Brain microvascular endothelial cell (primary cell): Measurements from ENCODE around the gene ACOT6.
A peak's percentile ranks its signal among the peaks of the same experiment; 100 is the strongest.
"Not testable (repeated sequence)": the region's sequence is repeated elsewhere in the genome, so short reads cannot be mapped to it uniquely, and the experiment has no call there.

Source experiments
- DNase-seq: peaks from one replicate; pipeline ENCODE4 v3.0.0-alpha.2; 2020
- H3K27ac ChIP-seq: fragments of 250-450 bp; sonication (Bioruptor Pico); 2 replicates; pipeline ENCODE4 v1.5.1; 2020; ENCODE audit warnings: mild to moderate bottlenecking, moderate library complexity
- H3K27me3 ChIP-seq: fragments of 250-450 bp; sonication (Bioruptor Pico); replicated peaks from 2 replicates; pipeline ENCODE4 v1.5.1; 2020; ENCODE audit warnings: mild to moderate bottlenecking
- H3K36me3 ChIP-seq: fragments of 250-450 bp; sonication (Bioruptor Pico); replicated peaks from 2 replicates; pipeline ENCODE4 v1.5.1; 2020; ENCODE audit warnings: mild to moderate bottlenecking
- H3K4me3 ChIP-seq: 2 replicates; pipeline ENCODE4 v1.5.1; 2011; ENCODE audit warnings: low read depth, mild to moderate bottlenecking, control low read depth, low read length, moderate library complexity
- CTCF ChIP-seq: IDR thresholded peaks from 2 replicates; pipeline ENCODE4 v1.5.1; 2011; ENCODE audit warnings: low read depth, mild to moderate bottlenecking, moderate library complexity, low read length, control low read depth, inconsistent platforms; ENCODE audit errors: missing control alignments
- in situ Hi-C: cut with HindIII; loops from 2 replicates; pipeline ENCODE4 v1.10.0; 2017; ENCODE audit warnings: low sequenced_read_pairs, low pct_ligation_motif_present

ACOT6 gene

GRCh38 chr14:73588695-73589094 is 23.6 kb upstream of the ACOT6 start:
- no peaks in the 10 kb centered on the region for H3K27me3 ChIP-seq
- no peak for TF ChIP-seq CTCF
- H3K36me3 ChIP-seq: no peaks in the 10 kb centered on the region
- DNase-seq: no peak
- no peak overlapping the region for H3K4me3 ChIP-seq
- in situ Hi-C loops: no loop called here
- H3K27ac ChIP-seq: no peak overlapping the region

GRCh38 chr14:73589116-73589515 is 23.2 kb upstream of the ACOT6 start:
- Histone ChIP-seq H3K4me3 (no peak overlapping the region), H3K36me3 (no peaks in the 10 kb centered on the region), H3K27me3 (no peaks in the 10 kb centered on the region), H3K27ac (no peak overlapping the region)
- in situ Hi-C loops: no loop called here
- no peak for DNase-seq
- no peak for TF ChIP-seq CTCF

GRCh38 chr14:73590673-73591004 is 21.7 kb upstream of the ACOT6 start:
- in situ Hi-C loops, H3K4me3 ChIP-seq, H3K36me3 ChIP-seq, H3K27me3 ChIP-seq, DNase-seq, H3K27ac ChIP-seq: not testable (repeated sequence)

GRCh38 chr14:73591690-73592449 is 20.4 kb upstream of the ACOT6 start, which contains the start of gene ACOT4:
TSS of gene ACOT4 (plus strand) at chr14:73591873. CDS start at chr14:73591960, 87 bp downstream.
- DNase-seq: no peak
- Histone ChIP-seq H3K27ac (no peak within 1 kb of the TSS), H3K36me3 (no peaks in the 10 kb centered on the region), H3K4me3 (peak within 1 kb of the TSS; percentile 55), H3K27me3 (no peaks in the 10 kb centered on the region)
- in situ Hi-C loops: no loop called here
- TF ChIP-seq CTCF: peak; percentile 12

GRCh38 chr14:73594491-73594890 is 17.8 kb upstream of the ACOT6 start:
- Histone ChIP-seq H3K4me3 (no peak overlapping the region), H3K36me3 (no peaks in the 10 kb centered on the region), H3K27me3 (no peaks in the 10 kb centered on the region), H3K27ac (no peak overlapping the region)
- TF ChIP-seq CTCF: no peak
- in situ Hi-C loops: no loop called here
- no peak for DNase-seq

DNA sequence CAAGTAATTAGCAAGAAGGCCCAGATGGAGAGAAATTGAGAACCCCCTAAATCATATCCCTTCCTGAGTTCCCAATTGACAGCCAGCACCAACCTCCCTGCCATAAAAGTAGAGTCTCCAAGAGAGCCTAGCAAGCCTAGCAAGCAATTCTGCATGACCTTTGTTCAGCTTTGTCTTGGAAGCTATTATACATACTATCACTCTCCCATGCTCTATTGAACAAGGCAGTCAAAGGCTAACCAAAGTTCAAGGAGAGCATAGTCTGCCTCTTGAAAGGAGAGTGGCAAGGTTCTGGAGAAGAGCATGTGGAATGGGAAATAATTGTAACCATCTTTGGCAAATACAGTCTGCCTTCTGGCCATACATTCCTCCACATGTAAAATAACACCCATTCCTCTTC is 12.8 kb upstream of the ACOT6 start:
- TF ChIP-seq CTCF: no peak
- Histone ChIP-seq H3K27ac (no peak overlapping the region), H3K36me3 (no peaks in the 10 kb centered on the region), H3K27me3 (no peaks in the 10 kb centered on the region), H3K4me3 (no peak overlapping the region)
- no peak for DNase-seq
- in situ Hi-C loops: no loop called here
